HEK293 (cell line): ENCODE results near the gene LCAT.
A peak's percentile ranks its signal among the peaks of the same experiment; 100 is the strongest.

Experiments used
- CTCF ChIA-PET: fragments of 350-600 bp; formaldehyde crosslinking; extraction: SDS; loops from one replicate; lab custom pipeline; 2021; ENCODE audit warnings: antibody characterized with exemption; lab: Yijun Ruan, JAX
- POLR2A ChIA-PET: fragments of 300-600 bp; formaldehyde crosslinking; extraction: SDS; loops from one replicate; lab custom pipeline; 2020; ENCODE audit warnings: antibody characterized with exemption, inconsistent platforms; lab: Yijun Ruan, JAX
- H3K27ac ChIP-seq: fragments of 200-500 bp; sonication (Bioruptor generic); 2 replicates; pipeline ENCODE4 v1.5.1; 2014; ENCODE audit warnings: low read depth, low read length, control low read depth, inconsistent platforms; ENCODE audit errors: extremely low read depth
- H3K36me3 ChIP-seq, 2 experiments: fragments of 200-500 bp in 1 of 2; sonication (Bioruptor generic) in 1 of 2; 1 replicate in 1 of 2; 2 replicates in 1 of 2; pipeline ENCODE4 v1.5.1; 2014 to 2017; ENCODE audit warnings: inconsistent platforms in 2 of 2, low read length in 2 of 2; ENCODE audit not compliant: control insufficient read depth in 2 of 2, insufficient read depth in 1 of 2
- H3K4me1 ChIP-seq: fragments of 200-500 bp; sonication (Bioruptor generic); 2 replicates; pipeline ENCODE4 v1.5.1; 2014; ENCODE audit warnings: mild to moderate bottlenecking, low read length, inconsistent platforms; ENCODE audit not compliant: control insufficient read depth, insufficient read depth
- H3K4me3 ChIP-seq: 2 replicates; pipeline ENCODE4 v1.5.1; 2011; ENCODE audit warnings: low read depth, mild to moderate bottlenecking, control low read depth, low read length, moderate library complexity
- H3K9me3 ChIP-seq: fragments of 200-500 bp; sonication (Bioruptor generic); 2 replicates; pipeline ENCODE4 v1.5.1; 2014; ENCODE audit warnings: low read depth, low read length, inconsistent platforms; ENCODE audit not compliant: control insufficient read depth, insufficient read depth
- BCL11B ChIP-seq: fragments of 450-650 bp; formaldehyde crosslinking; IDR thresholded peaks from 2 replicates; pipeline ENCODE4 v1.5.1; 2016; ENCODE audit warnings: low read depth, missing biosample characterization, missing genetic modification characterization
- GLI2 ChIP-seq: fragments of 450-650 bp; formaldehyde crosslinking; IDR thresholded peaks from 2 replicates; pipeline ENCODE4; 2017; ENCODE audit warnings: missing biosample characterization, missing genetic modification characterization, low read depth, borderline replicate concordance
- MEIS1 ChIP-seq: sonication (generic); formaldehyde crosslinking; IDR thresholded peaks from 2 replicates; pipeline ENCODE4 v1.8.1; 2022; ENCODE audit warnings: missing genetic modification reagents, mild to moderate bottlenecking, borderline replicate concordance
- PBX3 ChIP-seq: sonication (generic); formaldehyde crosslinking; IDR thresholded peaks from 2 replicates; pipeline ENCODE4 v1.8.1; 2022; ENCODE audit warnings: mild to moderate bottlenecking, moderate library complexity, missing genetic modification reagents
- PRDM10 ChIP-seq: fragments of 450-650 bp; formaldehyde crosslinking; IDR thresholded peaks from 2 replicates; pipeline ENCODE4 v1.5.1; 2016; ENCODE audit warnings: missing biosample characterization, missing genetic modification characterization
- SCRT1 ChIP-seq: fragments of 450-650 bp; formaldehyde crosslinking; IDR thresholded peaks from 2 replicates; pipeline ENCODE4 v1.5.1; 2016; ENCODE audit warnings: missing biosample characterization, missing genetic modification characterization, borderline replicate concordance
- SP3 ChIP-seq: fragments of 450-650 bp; formaldehyde crosslinking; IDR thresholded peaks from 2 replicates; pipeline ENCODE4 v1.5.1; 2016; ENCODE audit warnings: missing biosample characterization, missing genetic modification characterization
- ZBTB10 ChIP-seq: fragments of 450-650 bp; formaldehyde crosslinking; IDR thresholded peaks from 2 replicates; pipeline ENCODE4 v1.5.1; 2016; ENCODE audit warnings: missing biosample characterization, missing genetic modification characterization
- ZIC2 ChIP-seq: fragments of 450-650 bp; formaldehyde crosslinking; IDR thresholded peaks from 2 replicates; pipeline ENCODE4 v1.5.1; 2016; ENCODE audit warnings: missing biosample characterization, missing genetic modification characterization
- ZNF10 ChIP-seq: fragments of 450-650 bp; formaldehyde crosslinking; IDR thresholded peaks from 2 replicates; pipeline ENCODE4 v1.5.1; 2017; ENCODE audit warnings: missing biosample characterization, missing genetic modification characterization
- ZNF138 ChIP-seq: fragments of 450-650 bp; formaldehyde crosslinking; IDR thresholded peaks from 2 replicates; pipeline ENCODE4 v1.5.1; 2016; ENCODE audit warnings: missing biosample characterization, missing genetic modification characterization, borderline replicate concordance
- ZNF292 ChIP-seq: fragments of 450-650 bp; formaldehyde crosslinking; IDR thresholded peaks from 2 replicates; pipeline ENCODE4 v1.5.1; 2016; ENCODE audit warnings: low read depth, missing biosample characterization, missing genetic modification characterization, borderline replicate concordance
- ZNF324 ChIP-seq: fragments of 450-650 bp; formaldehyde crosslinking; IDR thresholded peaks from 2 replicates; pipeline ENCODE4 v1.5.1; 2016; ENCODE audit warnings: missing biosample characterization, missing genetic modification characterization
- ZNF473 ChIP-seq: fragments of 450-650 bp; formaldehyde crosslinking; IDR thresholded peaks from 2 replicates; pipeline ENCODE4 v1.5.1; 2017; ENCODE audit warnings: missing biosample characterization, missing genetic modification characterization
- ZNF555 ChIP-seq: fragments of 450-650 bp; formaldehyde crosslinking; conservative IDR thresholded peaks from 2 replicates; pipeline ENCODE4 v1.5.1; 2017; ENCODE audit warnings: missing biosample characterization, mild to moderate bottlenecking, missing genetic modification characterization, inconsistent platforms
- ZNF623 ChIP-seq: fragments of 450-650 bp; formaldehyde crosslinking; IDR thresholded peaks from 2 replicates; pipeline ENCODE4 v1.5.1; 2016; ENCODE audit warnings: missing biosample characterization, missing genetic modification characterization
- ZNF677 ChIP-seq: fragments of 450-650 bp; IDR thresholded peaks from 2 replicates; pipeline ENCODE4 v1.5.0; 2018; ENCODE audit warnings: missing biosample characterization, mild to moderate bottlenecking, missing genetic modification characterization, moderate library complexity
- ZNF785 ChIP-seq: fragments of 450-650 bp; formaldehyde crosslinking; IDR thresholded peaks from 2 replicates; pipeline ENCODE4 v1.5.1; 2016; ENCODE audit warnings: missing biosample characterization, missing genetic modification characterization
- ZNF792 ChIP-seq: fragments of 450-650 bp; formaldehyde crosslinking; IDR thresholded peaks from 2 replicates; pipeline ENCODE4 v1.5.1; 2016; ENCODE audit warnings: missing biosample characterization, missing genetic modification characterization
- TF ChIP-seq, protein P1 (sequence below): fragments of 450-650 bp; formaldehyde crosslinking; IDR thresholded peaks from 2 replicates; pipeline ENCODE4 v1.5.1; 2016; ENCODE audit warnings: missing biosample characterization, missing genetic modification characterization

The LCAT gene

DNA sequence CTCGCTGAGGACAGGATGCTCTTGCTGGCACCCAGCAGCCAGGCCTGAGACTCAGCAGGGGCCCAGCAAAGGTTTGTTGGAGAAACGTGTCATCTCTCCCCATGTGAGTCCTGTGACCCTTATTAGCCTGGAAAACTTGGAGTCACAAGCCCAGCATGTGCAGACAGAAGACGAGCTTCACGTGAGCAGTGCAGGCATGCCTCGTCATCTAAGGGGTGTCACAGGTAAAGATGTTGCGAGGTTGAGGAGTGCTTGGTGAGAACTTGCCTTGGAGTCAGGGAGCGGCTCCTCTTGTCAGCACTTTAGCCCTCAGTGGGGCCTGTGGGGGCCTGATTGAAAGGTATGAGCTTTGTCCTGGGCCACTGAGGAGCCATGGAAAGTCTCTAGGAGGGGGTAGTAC lies 10.1 kb downstream of the LCAT start:
- H3K36me3 ChIP-seq = peaks cover 0 to 30% of the 10 kb centered on the region in 2 experiments; a peak in 2 of 3 replicates
- no peak overlapping the region for H3K27ac ChIP-seq
- CTCF ChIA-PET = interaction anchor here (0.6 to 2.6 kb wide), 7 partner anchors 8 to 469 kb away, joined by 3 to 11 read pairs (median 6); no protein-coding TSS in a partner anchor

GRCh38 chr16:67932462-67932840 lies 11.5 kb downstream of the LCAT start:
- H3K4me1 ChIP-seq = no peaks in the 10 kb centered on the region
- ChIA-PET POLR2A (interaction anchor here (0.9 kb wide), 1 partner anchor 126 kb away, joined by 3 read pairs; the partner anchor contains the start of genes RANBP10 and TSNAXIP1), CTCF (interaction anchor here (0.5 to 2.6 kb wide), 8 partner anchors 10 to 445 kb away, joined by 3 to 11 read pairs (median 4); no protein-coding TSS in a partner anchor)
- H3K4me3 ChIP-seq = no peak overlapping the region
- no peak overlapping the region for H3K27ac ChIP-seq
- H3K9me3 ChIP-seq = no peaks in the 10 kb centered on the region
- TF ChIP-seq ZNF292 (tag by site-specific recombination) (no peak), ZNF623 (tag by site-specific recombination) (no peak), ZNF473 (tag by site-specific recombination) (no peak), ZNF10 (tag by site-specific recombination) (no peak), ZIC2 (tag by site-specific recombination) (no peak), PRDM10 (tag by site-specific recombination) (no peak), ZNF677 (tag by site-specific recombination) (no peak), SCRT1 (tag by site-specific recombination) (no peak), ZNF785 (tag by site-specific recombination) (no peak), ZNF324 (no peak), MEIS1 (CRISPR knock-in tag) (no peak), GLI2 (tag by site-specific recombination) (no peak)
- TF ChIP-seq, protein P1, sequence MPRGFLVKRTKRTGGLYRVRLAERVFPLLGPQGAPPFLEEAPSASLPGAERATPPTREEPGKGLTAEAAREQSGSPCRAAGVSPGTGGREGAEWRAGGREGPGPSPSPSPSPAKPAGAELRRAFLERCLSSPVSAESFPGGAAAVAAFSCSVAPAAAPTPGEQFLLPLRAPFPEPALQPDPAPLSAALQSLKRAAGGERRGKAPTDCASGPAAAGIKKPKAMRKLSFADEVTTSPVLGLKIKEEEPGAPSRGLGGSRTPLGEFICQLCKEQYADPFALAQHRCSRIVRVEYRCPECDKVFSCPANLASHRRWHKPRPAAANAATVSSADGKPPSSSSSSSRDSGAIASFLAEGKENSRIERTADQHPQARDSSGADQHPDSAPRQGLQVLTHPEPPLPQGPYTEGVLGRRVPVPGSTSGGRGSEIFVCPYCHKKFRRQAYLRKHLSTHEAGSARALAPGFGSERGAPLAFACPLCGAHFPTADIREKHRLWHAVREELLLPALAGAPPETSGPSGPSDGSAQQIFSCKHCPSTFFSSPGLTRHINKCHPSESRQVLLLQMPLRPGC (tag by site-specific recombination) = no peak
- peaks cover 0 to 42% of the 10 kb centered on the region in 2 experiments; a peak in 2 of 3 replicates for H3K36me3 ChIP-seq

More for the DNA sequence above, 10.1 kb downstream of the LCAT start:
- Histone ChIP-seq H3K4me3 (no peak overlapping the region), H3K4me1 (no peaks in the 10 kb centered on the region), H3K9me3 (no peaks in the 10 kb centered on the region)
- POLR2A ChIA-PET = interaction anchor here (2.5 kb wide), 1 partner anchor 50 kb away, joined by 16 read pairs; the partner anchor contains the start of gene NRN1L
- no peak for TF ChIP-seq ZNF792 (tag by site-specific recombination)
- 0 out of 2 replicates have a peak, but pooled peaks have one; percentile 23 for TF ChIP-seq ZIC2 (tag by site-specific recombination)

- Histone ChIP-seq H3K4me3 (no peak within 1 kb of the TSS), H3K27ac (no peak within 1 kb of the TSS), H3K9me3 (no peaks in the 10 kb centered on the region), H3K4me1 (no peaks in the 10 kb centered on the region), H3K36me3 (peaks cover 0 to 47% of the 10 kb centered on the region in 2 experiments; a peak in 2 of 3 replicates)
- ChIA-PET CTCF (interaction anchor here (0.5 to 1.5 kb wide), 5 partner anchors 10 to 445 kb away, joined by 3 to 7 read pairs (median 3); no protein-coding TSS in a partner anchor), POLR2A (interaction anchor here (0.6 to 0.9 kb wide), 2 partner anchors 50 to 125 kb away, joined by 3 read pairs; partner anchors contain the start of genes RANBP10 and TSNAXIP1)
- TF ChIP-seq PBX3 = no peak
- TF ChIP-seq ZNF555 = no peak
- TF ChIP-seq SP3 (tag by site-specific recombination) = no peak
- TF ChIP-seq BCL11B = no peak
- no peak for TF ChIP-seq ZBTB10 (tag by site-specific recombination)
- no peak for TF ChIP-seq ZNF138 (tag by site-specific recombination)
Measured at GRCh38 chr16:67931712-67932461, 12.0 kb downstream of the LCAT start, which contains the start of gene CTRL. Gene CTRL, minus strand, starts transcription at chr16:67931862. Its CDS starts 10 bp downstream, at chr16:67931852.
